HG03378 (cell line): ENCODE data around the gene SHC3.

Source experiments
- ATAC-seq: cut with Tn5 transposase; IDR thresholded peaks from one replicate; pipeline ENCODE4 v1.9.1; 2021; ENCODE audit warnings: mild to moderate bottlenecking, moderate library complexity; ENCODE audit not compliant: unreplicated experiment

SHC3 gene

GRCh38 chr9:89187541-89187940 is 8.9 kb upstream of the SHC3 start:
- ATAC-seq, result no peak

- no peak for ATAC-seq
These were observed 8.3 kb upstream of the SHC3 start for GRCh38 chr9:89186960-89187359.

GRCh38 chr9:89185980-89186379 is 7.4 kb upstream of the SHC3 start:
- no peak for ATAC-seq

GRCh38 chr9:89183146-89183545 is 4.5 kb upstream of the SHC3 start:
- no peak for ATAC-seq

- ATAC-seq, result no peak
These were observed 3.8 kb upstream of the SHC3 start for GRCh38 chr9:89182369-89182768.

- ATAC-seq, result no peak
These were observed 1.5 kb upstream of the SHC3 start for GRCh38 chr9:89179895-89180734.

GRCh38 chr9:89179540-89179894 is 899 bp upstream of the SHC3 start:
- no peak for ATAC-seq

- no peak for ATAC-seq
These were observed 367 bp upstream of the SHC3 start for GRCh38 chr9:89178830-89179539.

- no peak for ATAC-seq
These were observed 1.3 kb downstream of the SHC3 start for GRCh38 chr9:89177012-89177943.

- no peak for ATAC-seq
These were observed 2.8 kb downstream of the SHC3 start for GRCh38 chr9:89175828-89176261.

- no peak for ATAC-seq
These were observed 4.3 kb downstream of the SHC3 start for GRCh38 chr9:89174291-89174690.

- no peak for ATAC-seq
These were observed 5.5 kb downstream of the SHC3 start for GRCh38 chr9:89173072-89173471.

GRCh38 chr9:89172398-89172797 is 6.2 kb downstream of the SHC3 start:
- ATAC-seq, result no peak

- ATAC-seq, result no peak
These were observed 6.9 kb downstream of the SHC3 start for GRCh38 chr9:89171693-89172092.

- no peak for ATAC-seq
These were observed 7.4 kb downstream of the SHC3 start for GRCh38 chr9:89171231-89171630.

GRCh38 chr9:89168901-89169813 is 9.5 kb downstream of the SHC3 start:
- ATAC-seq, result no peak

- ATAC-seq, result no peak
These were observed 10.8 kb downstream of the SHC3 start for GRCh38 chr9:89167788-89168187.

- ATAC-seq, result no peak
These were observed 11.8 kb downstream of the SHC3 start for GRCh38 chr9:89166852-89167251.

GRCh38 chr9:89165880-89166279 is 12.7 kb downstream of the SHC3 start:
- ATAC-seq, result no peak

GRCh38 chr9:89165341-89165740 is 13.3 kb downstream of the SHC3 start:
- ATAC-seq, result no peak
